HEK293 (cell line): ENCODE data around the gene LDLRAD4.

Experiments
- CTCF ChIA-PET: fragments of 350-600 bp; formaldehyde crosslinking; extraction: SDS; loops from one replicate; lab custom pipeline; 2021; ENCODE audit warnings: antibody characterized with exemption; lab: Yijun Ruan, JAX
- POLR2A ChIA-PET: fragments of 300-600 bp; formaldehyde crosslinking; extraction: SDS; loops from one replicate; lab custom pipeline; 2020; ENCODE audit warnings: antibody characterized with exemption, inconsistent platforms; lab: Yijun Ruan, JAX
- H3K27ac ChIP-seq: fragments of 200-500 bp; sonication (Bioruptor generic); 2 replicates; pipeline ENCODE4 v1.5.1; 2014; ENCODE audit warnings: low read depth, low read length, control low read depth, inconsistent platforms; ENCODE audit errors: extremely low read depth
- H3K36me3 ChIP-seq, 2 experiments: fragments of 200-500 bp in 1 of 2; sonication (Bioruptor generic) in 1 of 2; 1 replicate in 1 of 2; 2 replicates in 1 of 2; pipeline ENCODE4 v1.5.1; 2014 to 2017; ENCODE audit warnings: inconsistent platforms in 2 of 2, low read length in 2 of 2; ENCODE audit not compliant: control insufficient read depth in 2 of 2, insufficient read depth in 1 of 2
- H3K4me1 ChIP-seq: fragments of 200-500 bp; sonication (Bioruptor generic); 2 replicates; pipeline ENCODE4 v1.5.1; 2014; ENCODE audit warnings: mild to moderate bottlenecking, low read length, inconsistent platforms; ENCODE audit not compliant: control insufficient read depth, insufficient read depth
- H3K4me3 ChIP-seq: 2 replicates; pipeline ENCODE4 v1.5.1; 2011; ENCODE audit warnings: low read depth, mild to moderate bottlenecking, control low read depth, low read length, moderate library complexity
- H3K9me3 ChIP-seq: fragments of 200-500 bp; sonication (Bioruptor generic); 2 replicates; pipeline ENCODE4 v1.5.1; 2014; ENCODE audit warnings: low read depth, low read length, inconsistent platforms; ENCODE audit not compliant: control insufficient read depth, insufficient read depth
- GFI1B ChIP-seq: fragments of 450-650 bp; formaldehyde crosslinking; IDR thresholded peaks from 2 replicates; pipeline ENCODE4 v1.5.1; 2016; ENCODE audit warnings: missing biosample characterization, missing genetic modification characterization
- GLIS1 ChIP-seq: fragments of 450-650 bp; formaldehyde crosslinking; IDR thresholded peaks from 2 replicates; pipeline ENCODE4 v1.5.1; 2016; ENCODE audit warnings: missing biosample characterization, missing genetic modification characterization
- SP2 ChIP-seq: fragments of 450-650 bp; formaldehyde crosslinking; IDR thresholded peaks from 2 replicates; pipeline ENCODE4 v1.5.1; 2016; ENCODE audit warnings: missing biosample characterization, missing genetic modification characterization
- TCF7L2 ChIP-seq: IDR thresholded peaks from 2 replicates; pipeline ENCODE4 v1.6.1; 2011; ENCODE audit warnings: low read depth, mild to moderate bottlenecking, inconsistent platforms, low read length, moderate library complexity, borderline replicate concordance
- TRIM28 ChIP-seq: IDR thresholded peaks from 2 replicates; pipeline ENCODE4 v1.6.1; 2011; ENCODE audit warnings: low read length, control low read depth, borderline replicate concordance
- ZNF133 ChIP-seq: fragments of 450-650 bp; formaldehyde crosslinking; IDR thresholded peaks from 2 replicates; pipeline ENCODE4 v1.5.1; 2016; ENCODE audit warnings: missing biosample characterization, missing genetic modification characterization
- ZNF146 ChIP-seq: fragments of 450-650 bp; formaldehyde crosslinking; IDR thresholded peaks from 2 replicates; pipeline ENCODE4 v1.5.1; 2016; ENCODE audit warnings: missing biosample characterization, missing genetic modification characterization
- ZNF174 ChIP-seq: fragments of 450-650 bp; formaldehyde crosslinking; IDR thresholded peaks from 2 replicates; pipeline ENCODE4 v1.5.0; 2017; ENCODE audit warnings: missing biosample characterization, mild to moderate bottlenecking, missing genetic modification characterization
- ZNF24 ChIP-seq: fragments of 450-650 bp; formaldehyde crosslinking; IDR thresholded peaks from 2 replicates; pipeline ENCODE4 v1.5.1; 2016; ENCODE audit warnings: missing biosample characterization, missing genetic modification characterization
- ZNF521 ChIP-seq: fragments of 450-650 bp; formaldehyde crosslinking; IDR thresholded peaks from 2 replicates; pipeline ENCODE4 v1.5.1; 2017; ENCODE audit warnings: missing biosample characterization, mild to moderate bottlenecking, missing genetic modification characterization
- ZNF596 ChIP-seq: fragments of 450-650 bp; IDR thresholded peaks from 2 replicates; pipeline ENCODE4 v1.5.0; 2018; ENCODE audit warnings: missing biosample characterization, mild to moderate bottlenecking, missing genetic modification characterization, moderate library complexity
- ZNF664 ChIP-seq: fragments of 450-650 bp; formaldehyde crosslinking; IDR thresholded peaks from 2 replicates; pipeline ENCODE4 v1.5.1; 2016; ENCODE audit warnings: missing biosample characterization, missing genetic modification characterization
- ZSCAN16 ChIP-seq: fragments of 450-650 bp; formaldehyde crosslinking; IDR thresholded peaks from 2 replicates; pipeline ENCODE4 v1.5.1; 2016; ENCODE audit warnings: missing biosample characterization, missing genetic modification characterization
- TF ChIP-seq, protein P1 (sequence below): fragments of 450-650 bp; formaldehyde crosslinking; IDR thresholded peaks from 2 replicates; pipeline ENCODE4 v1.5.1; 2017; ENCODE audit warnings: missing biosample characterization, missing genetic modification characterization
- TF ChIP-seq, protein P2 (sequence below): fragments of 450-650 bp; formaldehyde crosslinking; IDR thresholded peaks from 2 replicates; pipeline ENCODE4 v1.5.1; 2017; ENCODE audit warnings: missing biosample characterization, missing genetic modification characterization
- TF ChIP-seq, protein P3 (sequence below): fragments of 450-650 bp; formaldehyde crosslinking; IDR thresholded peaks from 2 replicates; pipeline ENCODE4 v1.5.1; 2016; ENCODE audit warnings: missing biosample characterization, missing genetic modification characterization
- TF ChIP-seq, protein P4 (sequence below): fragments of 450-650 bp; formaldehyde crosslinking; IDR thresholded peaks from 2 replicates; pipeline ENCODE4 v1.5.1; 2016; ENCODE audit warnings: missing biosample characterization, missing genetic modification characterization, borderline replicate concordance
- TF ChIP-seq, protein P5 (sequence below): fragments of 450-650 bp; IDR thresholded peaks from 2 replicates; pipeline ENCODE4 v1.5.1; 2018; ENCODE audit warnings: missing biosample characterization, mild to moderate bottlenecking, missing genetic modification characterization

The LDLRAD4 gene

DNA sequence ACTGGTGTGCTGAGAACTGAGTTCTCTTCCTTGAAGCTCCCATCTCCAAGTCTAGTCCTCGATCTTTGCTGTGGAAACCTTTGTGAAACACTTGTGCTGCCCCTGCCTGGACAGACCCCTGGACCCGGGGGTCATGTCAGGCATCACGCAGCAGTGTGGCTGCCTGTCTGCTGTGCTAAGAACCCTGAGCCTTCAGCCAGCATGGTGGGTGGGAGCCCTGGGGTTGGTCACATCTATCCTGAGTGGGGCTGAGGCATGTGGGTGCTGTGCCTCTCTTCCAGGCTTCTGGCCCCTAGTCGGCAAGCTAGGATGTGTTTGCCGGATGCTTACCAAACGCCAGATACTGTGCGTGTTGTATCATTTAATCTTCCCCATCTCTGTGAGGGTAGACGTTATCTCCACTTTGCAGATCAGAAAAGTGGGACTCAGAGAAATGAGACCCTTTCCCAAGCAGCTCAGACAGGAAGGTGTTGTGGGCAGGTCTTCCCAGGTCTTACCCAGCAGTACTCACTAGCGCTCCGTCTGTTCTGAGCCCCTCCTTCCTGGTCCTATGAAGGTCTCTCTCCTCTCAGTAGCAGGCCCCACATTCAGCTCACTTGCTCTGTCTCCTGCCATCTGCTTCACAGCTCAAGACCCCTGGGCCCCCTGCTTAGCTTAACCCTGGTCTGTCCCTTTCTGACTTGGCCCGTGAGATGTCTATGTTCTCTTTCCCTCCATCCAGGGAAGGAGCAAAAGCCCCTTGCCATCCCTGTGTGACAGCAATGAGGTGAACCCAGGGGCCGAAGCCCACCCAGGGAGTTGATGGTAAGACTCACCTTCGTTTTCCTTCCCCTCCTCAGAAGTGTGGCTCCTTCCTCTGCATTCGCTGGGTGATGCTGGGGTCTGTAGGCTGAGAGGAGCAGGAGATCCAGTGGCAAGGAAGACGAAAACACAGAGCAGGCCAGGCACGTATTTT, 265.0 kb downstream of the LDLRAD4 start:
- Histone ChIP-seq H3K4me3 (no peak overlapping the region), H3K4me1 (no peaks in the 10 kb centered on the region), H3K36me3 (no peaks in the 10 kb centered on the region), H3K9me3 (no peaks in the 10 kb centered on the region), H3K27ac (no peak overlapping the region)
- ChIA-PET POLR2A (no interaction called here), CTCF (no interaction called here)
- TF ChIP-seq ZNF133 (no peak), ZNF664 (tag by site-specific recombination) (no peak), ZNF146 (no peak), TRIM28 (no peak), ZSCAN16 (tag by site-specific recombination) (no peak), ZNF174 (no peak), ZNF521 (tag by site-specific recombination) (no peak), SP2 (tag by site-specific recombination) (no peak), GLIS1 (tag by site-specific recombination) (no peak), TCF7L2 (no peak), ZNF596 (tag by site-specific recombination) (no peak), ZNF24 (no peak), GFI1B (tag by site-specific recombination) (no peak)
- TF ChIP-seq, protein P1, sequence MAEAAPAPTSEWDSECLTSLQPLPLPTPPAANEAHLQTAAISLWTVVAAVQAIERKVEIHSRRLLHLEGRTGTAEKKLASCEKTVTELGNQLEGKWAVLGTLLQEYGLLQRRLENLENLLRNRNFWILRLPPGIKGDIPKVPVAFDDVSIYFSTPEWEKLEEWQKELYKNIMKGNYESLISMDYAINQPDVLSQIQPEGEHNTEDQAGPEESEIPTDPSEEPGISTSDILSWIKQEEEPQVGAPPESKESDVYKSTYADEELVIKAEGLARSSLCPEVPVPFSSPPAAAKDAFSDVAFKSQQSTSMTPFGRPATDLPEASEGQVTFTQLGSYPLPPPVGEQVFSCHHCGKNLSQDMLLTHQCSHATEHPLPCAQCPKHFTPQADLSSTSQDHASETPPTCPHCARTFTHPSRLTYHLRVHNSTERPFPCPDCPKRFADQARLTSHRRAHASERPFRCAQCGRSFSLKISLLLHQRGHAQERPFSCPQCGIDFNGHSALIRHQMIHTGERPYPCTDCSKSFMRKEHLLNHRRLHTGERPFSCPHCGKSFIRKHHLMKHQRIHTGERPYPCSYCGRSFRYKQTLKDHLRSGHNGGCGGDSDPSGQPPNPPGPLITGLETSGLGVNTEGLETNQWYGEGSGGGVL, result no peak
- TF ChIP-seq, protein P2, sequence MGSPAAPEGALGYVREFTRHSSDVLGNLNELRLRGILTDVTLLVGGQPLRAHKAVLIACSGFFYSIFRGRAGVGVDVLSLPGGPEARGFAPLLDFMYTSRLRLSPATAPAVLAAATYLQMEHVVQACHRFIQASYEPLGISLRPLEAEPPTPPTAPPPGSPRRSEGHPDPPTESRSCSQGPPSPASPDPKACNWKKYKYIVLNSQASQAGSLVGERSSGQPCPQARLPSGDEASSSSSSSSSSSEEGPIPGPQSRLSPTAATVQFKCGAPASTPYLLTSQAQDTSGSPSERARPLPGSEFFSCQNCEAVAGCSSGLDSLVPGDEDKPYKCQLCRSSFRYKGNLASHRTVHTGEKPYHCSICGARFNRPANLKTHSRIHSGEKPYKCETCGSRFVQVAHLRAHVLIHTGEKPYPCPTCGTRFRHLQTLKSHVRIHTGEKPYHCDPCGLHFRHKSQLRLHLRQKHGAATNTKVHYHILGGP (tag by site-specific recombination), result no peak
- TF ChIP-seq, protein P3, sequence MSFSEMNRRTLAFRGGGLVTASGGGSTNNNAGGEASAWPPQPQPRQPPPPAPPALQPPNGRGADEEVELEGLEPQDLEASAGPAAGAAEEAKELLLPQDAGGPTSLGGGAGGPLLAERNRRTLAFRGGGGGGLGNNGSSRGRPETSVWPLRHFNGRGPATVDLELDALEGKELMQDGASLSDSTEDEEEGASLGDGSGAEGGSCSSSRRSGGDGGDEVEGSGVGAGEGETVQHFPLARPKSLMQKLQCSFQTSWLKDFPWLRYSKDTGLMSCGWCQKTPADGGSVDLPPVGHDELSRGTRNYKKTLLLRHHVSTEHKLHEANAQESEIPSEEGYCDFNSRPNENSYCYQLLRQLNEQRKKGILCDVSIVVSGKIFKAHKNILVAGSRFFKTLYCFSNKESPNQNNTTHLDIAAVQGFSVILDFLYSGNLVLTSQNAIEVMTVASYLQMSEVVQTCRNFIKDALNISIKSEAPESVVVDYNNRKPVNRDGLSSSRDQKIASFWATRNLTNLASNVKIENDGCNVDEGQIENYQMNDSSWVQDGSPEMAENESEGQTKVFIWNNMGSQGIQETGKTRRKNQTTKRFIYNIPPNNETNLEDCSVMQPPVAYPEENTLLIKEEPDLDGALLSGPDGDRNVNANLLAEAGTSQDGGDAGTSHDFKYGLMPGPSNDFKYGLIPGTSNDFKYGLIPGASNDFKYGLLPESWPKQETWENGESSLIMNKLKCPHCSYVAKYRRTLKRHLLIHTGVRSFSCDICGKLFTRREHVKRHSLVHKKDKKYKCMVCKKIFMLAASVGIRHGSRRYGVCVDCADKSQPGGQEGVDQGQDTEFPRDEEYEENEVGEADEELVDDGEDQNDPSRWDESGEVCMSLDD (tag by site-specific recombination), result no peak
- TF ChIP-seq, protein P4, sequence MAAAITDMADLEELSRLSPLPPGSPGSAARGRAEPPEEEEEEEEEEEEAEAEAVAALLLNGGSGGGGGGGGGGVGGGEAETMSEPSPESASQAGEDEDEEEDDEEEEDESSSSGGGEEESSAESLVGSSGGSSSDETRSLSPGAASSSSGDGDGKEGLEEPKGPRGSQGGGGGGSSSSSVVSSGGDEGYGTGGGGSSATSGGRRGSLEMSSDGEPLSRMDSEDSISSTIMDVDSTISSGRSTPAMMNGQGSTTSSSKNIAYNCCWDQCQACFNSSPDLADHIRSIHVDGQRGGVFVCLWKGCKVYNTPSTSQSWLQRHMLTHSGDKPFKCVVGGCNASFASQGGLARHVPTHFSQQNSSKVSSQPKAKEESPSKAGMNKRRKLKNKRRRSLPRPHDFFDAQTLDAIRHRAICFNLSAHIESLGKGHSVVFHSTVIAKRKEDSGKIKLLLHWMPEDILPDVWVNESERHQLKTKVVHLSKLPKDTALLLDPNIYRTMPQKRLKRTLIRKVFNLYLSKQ (tag by site-specific recombination), result no peak
- TF ChIP-seq, protein P5, sequence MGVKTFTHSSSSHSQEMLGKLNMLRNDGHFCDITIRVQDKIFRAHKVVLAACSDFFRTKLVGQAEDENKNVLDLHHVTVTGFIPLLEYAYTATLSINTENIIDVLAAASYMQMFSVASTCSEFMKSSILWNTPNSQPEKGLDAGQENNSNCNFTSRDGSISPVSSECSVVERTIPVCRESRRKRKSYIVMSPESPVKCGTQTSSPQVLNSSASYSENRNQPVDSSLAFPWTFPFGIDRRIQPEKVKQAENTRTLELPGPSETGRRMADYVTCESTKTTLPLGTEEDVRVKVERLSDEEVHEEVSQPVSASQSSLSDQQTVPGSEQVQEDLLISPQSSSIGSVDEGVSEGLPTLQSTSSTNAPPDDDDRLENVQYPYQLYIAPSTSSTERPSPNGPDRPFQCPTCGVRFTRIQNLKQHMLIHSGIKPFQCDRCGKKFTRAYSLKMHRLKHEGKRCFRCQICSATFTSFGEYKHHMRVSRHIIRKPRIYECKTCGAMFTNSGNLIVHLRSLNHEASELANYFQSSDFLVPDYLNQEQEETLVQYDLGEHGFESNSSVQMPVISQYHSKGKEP (tag by site-specific recombination), result no peak
